ENCODE measurements around the gene POLR2B.
A peak's percentile ranks its signal among the peaks of the same experiment; 100 is the strongest.

- TF ChIP-seq POLR2A (IDR thresholded peaks at IDR 0.05; ENCODE audit: low read depth, low read length) (no peak), CEBPB (IDR thresholded peaks at IDR 0.05; ENCODE audit: low read depth, low read length) (peak; percentile 3; the same call in 1 of the 2 replicates), CTCF (conservative IDR thresholded peaks at IDR 0.05; ENCODE audit: low read depth, low read length) (no peak), SMC3 (IDR thresholded peaks at IDR 0.05; ENCODE audit: low read depth, low read length) (no peak), RCOR1 (IDR thresholded peaks at IDR 0.05; ENCODE audit: insufficient replicate concordance, low read length) (no peak), RFX5 (IDR thresholded peaks at IDR 0.05; ENCODE audit: low read depth, low read length) (no peak), RAD21 (IDR thresholded peaks at IDR 0.05; ENCODE audit: low read length) (no peak), MXI1 (IDR thresholded peaks at IDR 0.05; ENCODE audit: borderline replicate concordance, low read depth, low read length) (0 out of 2 replicates have a peak, but pooled peaks have one; percentile 52), USF2 (IDR thresholded peaks at IDR 0.05; ENCODE audit: low read depth, low read length) (peak; percentile 93), CHD1 (IDR thresholded peaks at IDR 0.05; ENCODE audit: low read depth, low read length) (no peak)
Observed at GRCh38 chr4:57074744-57075143, 96.0 kb downstream of the POLR2B start.

Data from IMR-90 (cell line).